Neural cell (in vitro differentiated cells): ENCODE measurements around the gene KBTBD12. TPM values are rescaled to one million over a fixed set of nuclear protein-coding genes. Genes with fewer than 3 reads are reported as not detected.

Source experiments
- H2AFZ ChIP-seq: fragments of 200-600, 300-800 bp; sonication (generic), shearing (Covaris generic); 2 replicates; pipeline ENCODE4 v1.6.0; 2014; ENCODE audit warnings: low read depth, mild to moderate bottlenecking, antibody characterized with exemption, low read length, moderate library complexity
- H3F3A ChIP-seq: fragments of 200-600 bp; shearing (Covaris generic); 2 replicates; pipeline ENCODE4 v1.6.1; 2016; ENCODE audit warnings: mild to moderate bottlenecking, moderate library complexity, mixed read lengths, antibody characterized with exemption, low read length; ENCODE audit not compliant: insufficient read depth, poor library complexity, severe bottlenecking
- H3K27ac ChIP-seq: fragments of 200-600, 300-800 bp; sonication (generic), shearing (Covaris generic); 2 replicates; pipeline ENCODE4 v1.5.1; 2014; ENCODE audit warnings: mild to moderate bottlenecking, low read length, moderate library complexity
- H3K27me3 ChIP-seq: fragments of 300-800, 200-600 bp; sonication (generic), shearing (Covaris generic); 2 replicates; pipeline ENCODE4 v1.6.0; 2014; ENCODE audit warnings: mild to moderate bottlenecking, low read depth, low read length, moderate library complexity; ENCODE audit not compliant: insufficient read depth
- H3K36me3 ChIP-seq: fragments of 300-800, 200-600 bp; sonication (generic), shearing (Covaris generic); 2 replicates; pipeline ENCODE4 v1.5.1; 2014; ENCODE audit warnings: mild to moderate bottlenecking, antibody characterized with exemption, low read length, moderate library complexity; ENCODE audit not compliant: insufficient read depth
- H3K4me2 ChIP-seq: fragments of 300-800, 200-600 bp; sonication (generic), shearing (Covaris generic); 2 replicates; pipeline ENCODE4 v1.6.0; 2014; ENCODE audit warnings: mild to moderate bottlenecking, low read length
- H3K4me3 ChIP-seq: fragments of 300-800, 200-600 bp; sonication (generic), shearing (Covaris generic); 2 replicates; pipeline ENCODE4 v1.5.1; 2014; ENCODE audit warnings: mild to moderate bottlenecking, low read length, moderate library complexity
- H3K79me2 ChIP-seq: fragments of 200-600 bp; shearing (Covaris generic); replicated peaks from 2 replicates; pipeline ENCODE4 v1.6.0; 2014; ENCODE audit warnings: mild to moderate bottlenecking, low read length, moderate library complexity; ENCODE audit not compliant: insufficient read depth
- H3K9ac ChIP-seq: fragments of 300-800, 200-600 bp; sonication (generic), shearing (Covaris generic); 2 replicates; pipeline ENCODE4 v1.6.1; 2016; ENCODE audit warnings: mild to moderate bottlenecking, low read length, mixed read lengths
- H3K9me2 ChIP-seq: fragments of 200-600 bp; shearing (Covaris generic); 2 replicates; pipeline ENCODE4 v1.6.1; 2016; ENCODE audit warnings: mild to moderate bottlenecking, low read length, mixed read lengths; ENCODE audit not compliant: insufficient read depth
- H3K9me3 ChIP-seq: fragments of 200-600, 300-800 bp; sonication (generic), shearing (Covaris generic); 2 replicates; pipeline ENCODE4 v1.6.1; 2016; ENCODE audit warnings: mild to moderate bottlenecking, mixed run types, low read length, moderate library complexity, mixed read lengths
- H4K20me1 ChIP-seq: fragments of 200-600 bp; shearing (Covaris generic); 2 replicates; pipeline ENCODE4 v1.6.1; 2016; ENCODE audit warnings: mild to moderate bottlenecking, mixed run types; ENCODE audit not compliant: insufficient read depth
- EP300 ChIP-seq: fragments of 450-650 bp; conservative IDR thresholded peaks from 2 replicates; pipeline ENCODE4 v1.6.1; 2014; ENCODE audit warnings: antibody characterized with exemption, mild to moderate bottlenecking, moderate library complexity; ENCODE audit not compliant: poor library complexity, severe bottlenecking
- EZH2 ChIP-seq: fragments of 200-600, 300-800 bp; shearing (Covaris generic), sonication (generic); IDR thresholded peaks from 2 replicates; pipeline ENCODE4 v1.6.1; 2014; ENCODE audit warnings: antibody characterized with exemption, low read length, borderline replicate concordance, mild to moderate bottlenecking; ENCODE audit not compliant: insufficient read depth, poor library complexity, severe bottlenecking
- MXI1 ChIP-seq: fragments of 450-650 bp; conservative IDR thresholded peaks from 2 replicates; pipeline ENCODE4 v1.6.1; 2014; ENCODE audit warnings: antibody characterized with exemption, mild to moderate bottlenecking; ENCODE audit not compliant: poor library complexity, severe bottlenecking
- POLR2AphosphoS5 ChIP-seq: IDR thresholded peaks from 2 replicates; pipeline ENCODE4 v1.6.1; 2012
- RAD21 ChIP-seq: fragments of 450-650 bp; conservative IDR thresholded peaks from 2 replicates; pipeline ENCODE4 v1.6.1; 2014; ENCODE audit warnings: antibody characterized with exemption, mild to moderate bottlenecking, moderate library complexity
- SMC3 ChIP-seq: fragments of 450-650 bp; conservative IDR thresholded peaks from 2 replicates; pipeline ENCODE4 v1.6.1; 2014; ENCODE audit warnings: antibody characterized with exemption, mild to moderate bottlenecking, moderate library complexity; ENCODE audit not compliant: poor library complexity
- TAF1 ChIP-seq: IDR thresholded peaks from 2 replicates; pipeline ENCODE4 v1.6.1; 2012; ENCODE audit warnings: low read depth
- polyA plus RNA-seq: library from polyadenylated mRNA; depleted of rRNA; stranded (reverse); fragments of >200 nt; gene quantifications from 2 replicates; pipeline ENCODE4 v1.2.3, GENCODE V29; 2014
- TF ChIP-seq, protein P1 (sequence below): IDR thresholded peaks from 2 replicates; pipeline ENCODE4 v1.6.1; 2012; ENCODE audit warnings: borderline replicate concordance
- TF ChIP-seq, protein P2 (sequence below): fragments of 450-650 bp; IDR thresholded peaks from 2 replicates; pipeline ENCODE4 v1.5.1; 2014; ENCODE audit warnings: antibody characterized with exemption, mild to moderate bottlenecking, moderate library complexity; ENCODE audit not compliant: poor library complexity, severe bottlenecking

KBTBD12 gene
- polyA plus RNA-seq, 1 donor from 2014 or later, result not detected

DNA sequence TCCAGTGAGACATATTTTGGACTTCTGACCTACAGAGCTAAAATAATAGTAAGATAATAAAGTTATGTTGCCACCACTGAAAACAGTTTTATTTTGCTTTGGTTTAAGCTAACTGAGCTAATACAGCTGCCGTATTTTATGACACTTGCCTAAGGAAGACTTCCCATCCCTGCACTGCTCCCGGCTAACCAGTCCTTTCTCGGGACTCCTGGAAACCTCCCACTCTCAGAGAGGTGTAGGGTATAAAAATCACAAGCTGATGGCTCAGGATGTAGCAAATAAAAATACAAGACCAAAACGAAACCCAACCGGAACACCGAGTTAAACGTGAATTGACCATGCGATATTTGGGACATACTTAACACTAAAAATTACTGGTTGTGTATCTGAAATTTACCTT is 448 bp upstream of the KBTBD12 start:
- H2AFZ ChIP-seq, result no peak overlapping the region

DNA sequence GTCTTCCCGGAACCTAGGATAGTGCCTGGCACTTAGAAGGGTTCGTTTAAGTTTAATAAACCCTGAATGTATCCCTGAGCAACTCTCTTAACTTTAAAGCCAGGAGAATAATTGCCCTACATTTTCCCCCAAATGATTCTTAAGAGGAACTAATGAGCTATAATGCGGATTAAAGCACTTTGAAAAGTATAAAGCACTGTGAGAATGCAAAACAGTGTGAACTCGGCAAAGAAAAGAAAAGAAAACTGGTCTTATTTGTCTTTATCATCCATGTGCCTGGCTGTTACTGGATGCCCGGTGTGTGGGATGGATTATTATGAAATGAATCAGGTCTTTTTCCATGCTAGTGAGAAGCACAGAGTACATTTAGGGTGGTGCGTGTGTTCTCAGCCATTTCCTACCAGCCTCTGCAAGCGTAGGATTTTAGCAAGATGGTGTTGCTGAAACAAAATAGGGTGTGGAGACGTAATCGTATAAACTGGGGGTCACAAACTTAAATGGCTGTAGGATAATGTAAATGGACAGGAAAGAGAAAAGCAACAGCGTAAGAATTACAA is 983 bp downstream of the KBTBD12 start:
- no peak overlapping the region for H3K4me2 ChIP-seq
- H2AFZ ChIP-seq, result no peak overlapping the region
- H3K9ac ChIP-seq, result no peak overlapping the region
- H3K27me3 ChIP-seq, result peaks cover 11% of the 10 kb centered on the region
- H3K79me2 ChIP-seq, result no peaks in the 10 kb centered on the region
- no peaks in the 10 kb centered on the region for H4K20me1 ChIP-seq
- TF ChIP-seq MXI1, result no peak
- no peak for TF ChIP-seq TAF1
- H3K9me2 ChIP-seq, result no peaks in the 10 kb centered on the region
- no peaks in the 10 kb centered on the region for H3F3A ChIP-seq
- no peak overlapping the region for H3K27ac ChIP-seq
- no peak overlapping the region for H3K4me3 ChIP-seq
- no peaks in the 10 kb centered on the region for H3K9me3 ChIP-seq
- H3K36me3 ChIP-seq, result no peaks in the 10 kb centered on the region

More for the DNA sequence above, 448 bp upstream of the KBTBD12 start:
- Histone ChIP-seq H3K79me2 (no peaks in the 10 kb centered on the region), H3K9me3 (no peaks in the 10 kb centered on the region), H3K9me2 (no peaks in the 10 kb centered on the region), H3K4me3 (no peak overlapping the region), H4K20me1 (no peaks in the 10 kb centered on the region), H3K4me2 (no peak overlapping the region), H3K27me3 (peaks cover 11% of the 10 kb centered on the region), H3K9ac (no peak overlapping the region), H3K27ac (no peak overlapping the region), H3K36me3 (no peaks in the 10 kb centered on the region), H3F3A (no peaks in the 10 kb centered on the region)
- TF ChIP-seq RAD21, result no peak

DNA sequence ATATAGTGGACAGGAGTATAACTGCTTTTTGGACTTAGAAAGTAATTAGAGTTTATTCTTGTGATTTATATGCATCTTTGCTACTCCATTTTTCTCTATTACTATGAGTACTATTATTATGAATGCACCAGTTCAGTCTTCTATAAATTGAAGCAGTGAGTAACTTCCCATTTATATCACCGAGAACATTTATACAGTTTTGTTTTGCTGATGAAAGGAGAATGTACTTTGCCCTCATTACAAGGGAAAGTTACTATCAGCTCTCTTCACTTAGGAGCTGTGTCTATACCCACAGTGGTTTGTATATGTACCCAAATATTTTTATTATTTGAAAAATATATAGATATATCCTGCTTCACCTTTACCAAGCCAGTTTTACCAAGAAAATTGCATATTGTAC is 5.7 kb downstream of the KBTBD12 start:
- no peaks in the 10 kb centered on the region for H3K79me2 ChIP-seq
- H4K20me1 ChIP-seq, result no peaks in the 10 kb centered on the region
- H3K27ac ChIP-seq, result no peak overlapping the region
- H3K4me2 ChIP-seq, result no peak overlapping the region
- no peak overlapping the region for H3K4me3 ChIP-seq
- H2AFZ ChIP-seq, result no peak overlapping the region
- H3K36me3 ChIP-seq, result no peaks in the 10 kb centered on the region
- H3F3A ChIP-seq, result no peaks in the 10 kb centered on the region
- H3K9me3 ChIP-seq, result no peaks in the 10 kb centered on the region
- H3K9ac ChIP-seq, result no peak overlapping the region
- TF ChIP-seq TAF1 (no peak), MXI1 (no peak), SMC3 (no peak), POLR2AphosphoS5 (no peak), EZH2 (no peak), RAD21 (no peak), EP300 (no peak)
- TF ChIP-seq, protein P1, sequence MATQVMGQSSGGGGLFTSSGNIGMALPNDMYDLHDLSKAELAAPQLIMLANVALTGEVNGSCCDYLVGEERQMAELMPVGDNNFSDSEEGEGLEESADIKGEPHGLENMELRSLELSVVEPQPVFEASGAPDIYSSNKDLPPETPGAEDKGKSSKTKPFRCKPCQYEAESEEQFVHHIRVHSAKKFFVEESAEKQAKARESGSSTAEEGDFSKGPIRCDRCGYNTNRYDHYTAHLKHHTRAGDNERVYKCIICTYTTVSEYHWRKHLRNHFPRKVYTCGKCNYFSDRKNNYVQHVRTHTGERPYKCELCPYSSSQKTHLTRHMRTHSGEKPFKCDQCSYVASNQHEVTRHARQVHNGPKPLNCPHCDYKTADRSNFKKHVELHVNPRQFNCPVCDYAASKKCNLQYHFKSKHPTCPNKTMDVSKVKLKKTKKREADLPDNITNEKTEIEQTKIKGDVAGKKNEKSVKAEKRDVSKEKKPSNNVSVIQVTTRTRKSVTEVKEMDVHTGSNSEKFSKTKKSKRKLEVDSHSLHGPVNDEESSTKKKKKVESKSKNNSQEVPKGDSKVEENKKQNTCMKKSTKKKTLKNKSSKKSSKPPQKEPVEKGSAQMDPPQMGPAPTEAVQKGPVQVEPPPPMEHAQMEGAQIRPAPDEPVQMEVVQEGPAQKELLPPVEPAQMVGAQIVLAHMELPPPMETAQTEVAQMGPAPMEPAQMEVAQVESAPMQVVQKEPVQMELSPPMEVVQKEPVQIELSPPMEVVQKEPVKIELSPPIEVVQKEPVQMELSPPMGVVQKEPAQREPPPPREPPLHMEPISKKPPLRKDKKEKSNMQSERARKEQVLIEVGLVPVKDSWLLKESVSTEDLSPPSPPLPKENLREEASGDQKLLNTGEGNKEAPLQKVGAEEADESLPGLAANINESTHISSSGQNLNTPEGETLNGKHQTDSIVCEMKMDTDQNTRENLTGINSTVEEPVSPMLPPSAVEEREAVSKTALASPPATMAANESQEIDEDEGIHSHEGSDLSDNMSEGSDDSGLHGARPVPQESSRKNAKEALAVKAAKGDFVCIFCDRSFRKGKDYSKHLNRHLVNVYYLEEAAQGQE, result no peak
- TF ChIP-seq, protein P2, sequence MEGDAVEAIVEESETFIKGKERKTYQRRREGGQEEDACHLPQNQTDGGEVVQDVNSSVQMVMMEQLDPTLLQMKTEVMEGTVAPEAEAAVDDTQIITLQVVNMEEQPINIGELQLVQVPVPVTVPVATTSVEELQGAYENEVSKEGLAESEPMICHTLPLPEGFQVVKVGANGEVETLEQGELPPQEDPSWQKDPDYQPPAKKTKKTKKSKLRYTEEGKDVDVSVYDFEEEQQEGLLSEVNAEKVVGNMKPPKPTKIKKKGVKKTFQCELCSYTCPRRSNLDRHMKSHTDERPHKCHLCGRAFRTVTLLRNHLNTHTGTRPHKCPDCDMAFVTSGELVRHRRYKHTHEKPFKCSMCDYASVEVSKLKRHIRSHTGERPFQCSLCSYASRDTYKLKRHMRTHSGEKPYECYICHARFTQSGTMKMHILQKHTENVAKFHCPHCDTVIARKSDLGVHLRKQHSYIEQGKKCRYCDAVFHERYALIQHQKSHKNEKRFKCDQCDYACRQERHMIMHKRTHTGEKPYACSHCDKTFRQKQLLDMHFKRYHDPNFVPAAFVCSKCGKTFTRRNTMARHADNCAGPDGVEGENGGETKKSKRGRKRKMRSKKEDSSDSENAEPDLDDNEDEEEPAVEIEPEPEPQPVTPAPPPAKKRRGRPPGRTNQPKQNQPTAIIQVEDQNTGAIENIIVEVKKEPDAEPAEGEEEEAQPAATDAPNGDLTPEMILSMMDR, result no peak
- no peaks in the 10 kb centered on the region for H3K9me2 ChIP-seq
- no peaks in the 10 kb centered on the region for H3K27me3 ChIP-seq
